Vagina (tissue), 2 donors: ENCODE results near the gene PCSK2. TPM values are rescaled to one million over a fixed set of nuclear protein-coding genes. Genes with fewer than 3 reads are reported as not detected.

ENCODE experiments used
- DNase-seq, 2 donors: peaks; one replicate each; pipeline ENCODE4 v3.0.0-alpha.2; 2017; ENCODE audit errors: extremely low spot score in 2 of 2
- H3K27ac ChIP-seq: fragments of 200-600 bp; sonication (generic); one replicate; pipeline ENCODE4 v1.5.1; 2019
- H3K27me3 ChIP-seq: fragments of 200-600 bp; sonication (generic); one replicate; pipeline ENCODE4 v1.5.1; 2019
- H3K36me3 ChIP-seq, 2 donors: fragments of 200-600 bp; sonication (generic); one replicate each; pipeline ENCODE4 v1.5.1; 2017 to 2019
- H3K4me1 ChIP-seq: fragments of 200-600 bp; sonication (generic); one replicate; pipeline ENCODE4 v1.5.1; 2019
- H3K4me3 ChIP-seq, 2 donors: fragments of 200-600 bp; sonication (generic); 1 replicate in 1 of 2; 2 replicates in 1 of 2; pipeline ENCODE4 v1.5.1; 2016 to 2019
- H3K9me3 ChIP-seq: fragments of 200-600 bp; sonication (generic); one replicate; pipeline ENCODE4 v1.5.1; 2019
- POLR2A ChIP-seq, 2 donors: fragments of 450-650 bp; IDR thresholded peaks; one replicate each; pipeline ENCODE4 v1.6.1; 2017; ENCODE audit warnings: antibody characterized with exemption in 2 of 2, mild to moderate bottlenecking in 2 of 2, moderate library complexity in 2 of 2
- POLR2AphosphoS5 ChIP-seq, 2 donors: sonication (generic); formaldehyde crosslinking; IDR thresholded peaks; one replicate each; pipeline ENCODE4 v1.9.0; 2017; ENCODE audit warnings: antibody characterized with exemption in 2 of 2, mild to moderate bottlenecking in 2 of 2, low read depth in 1 of 2; ENCODE audit not compliant: insufficient read depth in 1 of 2
- intact Hi-C: fragments of 100-400 bp; cut with DNase I; formaldehyde crosslinking; loops from one replicate; pipeline ENCODE4 v1.15.1; 2023
- total RNA-seq: library from RNA; depleted of rRNA; stranded (reverse); fragments of >200 nt; gene quantifications from one replicate; pipeline ENCODE4 v1.2.3, GENCODE V29; 2016
- TF ChIP-seq, protein P1 (sequence below), 3 experiments: fragments of 450-650 bp in 2 of 3; fragments of 200-600 bp in 1 of 3; sonication (generic) in 1 of 3; IDR thresholded peaks; one replicate each; pipeline ENCODE4 v1.5.1; 2017 to 2019; ENCODE audit warnings: antibody characterized with exemption in 3 of 3, mild to moderate bottlenecking in 2 of 3, moderate library complexity in 2 of 3

Gene PCSK2
- total RNA-seq, 1 donor from 2014 or later = 0.98 TPM

DNA sequence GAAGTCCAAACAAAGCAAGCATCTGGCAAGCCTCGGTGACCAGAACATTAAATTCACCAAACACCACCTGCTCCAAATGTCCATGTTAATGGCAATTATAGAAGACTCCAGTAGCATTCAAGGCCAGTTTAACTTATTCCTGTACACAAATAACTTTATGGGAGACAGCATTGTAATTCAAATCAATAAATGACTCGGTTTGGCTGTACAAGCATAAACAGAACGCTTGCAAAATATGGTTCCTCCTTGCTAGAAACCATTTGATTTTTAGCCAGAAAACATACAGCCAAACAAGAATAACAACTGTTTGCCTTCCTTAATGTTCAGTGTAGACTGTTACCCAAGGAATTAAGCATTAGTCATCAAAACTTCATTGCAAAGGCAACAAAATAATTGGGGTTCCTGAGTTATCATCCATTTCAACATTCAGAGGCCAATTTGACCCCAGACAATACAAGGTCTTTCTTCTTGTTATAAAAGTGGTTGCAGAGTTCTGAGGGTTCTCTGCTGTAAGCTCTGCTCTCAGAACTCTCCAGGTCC is 179.3 kb downstream of the PCSK2 start:
- Histone ChIP-seq H3K36me3 (no peaks in the 10 kb centered on the region), H3K9me3 (no peaks in the 10 kb centered on the region), H3K4me3 (no peak overlapping the region), H3K4me1 (peaks cover 15% of the 10 kb centered on the region), H3K27me3 (no peaks in the 10 kb centered on the region), H3K27ac (no peak overlapping the region)
- intact Hi-C loops = no loop called here
- no peak for DNase-seq
- TF ChIP-seq POLR2AphosphoS5 (IDR thresholded peaks at IDR 0.05; ENCODE audit: insufficient read depth in 1 of 2, low read depth in 1 of 2) (no peak), POLR2A (IDR thresholded peaks at IDR 0.05) (no peak)
- TF ChIP-seq, protein P1, sequence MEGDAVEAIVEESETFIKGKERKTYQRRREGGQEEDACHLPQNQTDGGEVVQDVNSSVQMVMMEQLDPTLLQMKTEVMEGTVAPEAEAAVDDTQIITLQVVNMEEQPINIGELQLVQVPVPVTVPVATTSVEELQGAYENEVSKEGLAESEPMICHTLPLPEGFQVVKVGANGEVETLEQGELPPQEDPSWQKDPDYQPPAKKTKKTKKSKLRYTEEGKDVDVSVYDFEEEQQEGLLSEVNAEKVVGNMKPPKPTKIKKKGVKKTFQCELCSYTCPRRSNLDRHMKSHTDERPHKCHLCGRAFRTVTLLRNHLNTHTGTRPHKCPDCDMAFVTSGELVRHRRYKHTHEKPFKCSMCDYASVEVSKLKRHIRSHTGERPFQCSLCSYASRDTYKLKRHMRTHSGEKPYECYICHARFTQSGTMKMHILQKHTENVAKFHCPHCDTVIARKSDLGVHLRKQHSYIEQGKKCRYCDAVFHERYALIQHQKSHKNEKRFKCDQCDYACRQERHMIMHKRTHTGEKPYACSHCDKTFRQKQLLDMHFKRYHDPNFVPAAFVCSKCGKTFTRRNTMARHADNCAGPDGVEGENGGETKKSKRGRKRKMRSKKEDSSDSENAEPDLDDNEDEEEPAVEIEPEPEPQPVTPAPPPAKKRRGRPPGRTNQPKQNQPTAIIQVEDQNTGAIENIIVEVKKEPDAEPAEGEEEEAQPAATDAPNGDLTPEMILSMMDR (IDR thresholded peaks at IDR 0.05) = no peak

DNA sequence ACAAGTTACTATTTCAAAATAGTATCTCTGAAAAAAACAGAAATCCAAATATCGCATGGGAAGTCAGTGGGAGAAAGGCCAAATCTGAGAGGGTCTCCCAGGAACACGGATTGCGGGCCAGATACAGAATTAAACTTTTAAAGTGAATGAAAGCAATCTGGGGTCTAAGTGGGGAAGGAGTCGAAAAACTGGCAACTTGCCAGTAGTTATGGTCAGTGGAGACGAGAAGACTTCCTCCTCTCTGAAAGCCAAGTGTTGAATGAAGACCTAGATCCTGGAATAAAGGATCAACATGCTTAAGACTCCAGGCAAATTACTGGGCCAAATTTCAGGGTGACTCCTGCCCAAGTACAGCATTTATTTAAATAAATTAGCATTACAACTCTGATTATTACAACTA is 180.7 kb downstream of the PCSK2 start:
- Histone ChIP-seq H3K27ac (no peak overlapping the region), H3K4me3 (no peak overlapping the region), H3K4me1 (peaks cover 15% of the 10 kb centered on the region), H3K36me3 (no peaks in the 10 kb centered on the region), H3K27me3 (no peaks in the 10 kb centered on the region), H3K9me3 (no peaks in the 10 kb centered on the region)
- intact Hi-C loops = no loop called here
- DNase-seq = no peak
- TF ChIP-seq POLR2A (IDR thresholded peaks at IDR 0.05) = no peak
- TF ChIP-seq, protein P1 (IDR thresholded peaks at IDR 0.05) = no peak
- no peak for TF ChIP-seq POLR2AphosphoS5 (IDR thresholded peaks at IDR 0.05; ENCODE audit: insufficient read depth in 1 of 2, low read depth in 1 of 2)

DNA sequence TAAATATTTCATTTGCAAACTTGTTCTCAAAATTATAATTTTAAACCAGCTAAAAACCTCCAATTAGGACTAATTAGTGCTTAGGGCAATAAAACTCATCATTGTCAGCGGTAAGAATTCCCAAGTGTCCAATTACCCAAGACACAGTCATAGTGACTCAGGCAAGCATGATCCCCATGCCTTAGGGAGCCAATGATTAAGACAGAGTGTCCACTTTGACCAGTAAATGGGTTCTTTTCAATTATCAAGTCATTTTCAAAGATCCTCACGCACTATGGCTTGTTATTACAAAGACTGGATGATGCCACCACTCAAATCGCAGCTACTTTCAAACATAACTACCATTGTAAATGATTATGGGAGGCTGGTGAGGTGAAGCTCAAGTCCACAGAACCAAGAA is 190.4 kb downstream of the PCSK2 start:
- TF ChIP-seq POLR2A (IDR thresholded peaks at IDR 0.05) = no peak
- TF ChIP-seq POLR2AphosphoS5 (IDR thresholded peaks at IDR 0.05; ENCODE audit: insufficient read depth in 1 of 2, low read depth in 1 of 2) = no peak
- TF ChIP-seq, protein P1 (IDR thresholded peaks at IDR 0.05) = no peak
- no peaks in the 10 kb centered on the region for H3K36me3 ChIP-seq
- no peaks in the 10 kb centered on the region for H3K9me3 ChIP-seq
- DNase-seq = no peak
- H3K4me3 ChIP-seq = no peak overlapping the region
- intact Hi-C loops = no loop called here
- H3K4me1 ChIP-seq = no peaks in the 10 kb centered on the region
- H3K27ac ChIP-seq = no peak overlapping the region
- no peaks in the 10 kb centered on the region for H3K27me3 ChIP-seq

DNA sequence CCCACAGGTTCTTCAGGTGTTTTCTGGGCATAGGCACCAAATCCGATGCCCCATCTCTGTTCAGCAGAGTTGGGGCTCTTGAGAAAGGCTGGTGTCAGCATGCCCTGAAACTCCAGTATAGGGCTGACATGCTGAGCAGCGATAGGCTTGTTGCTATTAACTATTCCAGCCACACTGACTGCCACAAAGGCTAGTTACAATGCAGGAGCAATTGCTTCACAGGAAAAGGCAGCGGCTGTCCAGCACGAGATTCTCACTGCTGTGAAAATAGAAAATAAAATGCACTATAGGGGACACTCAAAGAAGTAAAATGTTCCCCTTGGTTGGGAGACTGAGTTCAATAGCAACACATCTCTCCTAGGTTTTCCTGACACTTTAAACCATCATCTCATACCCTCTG is 191.9 kb downstream of the PCSK2 start:
- DNase-seq = no peak
- Histone ChIP-seq H3K27ac (no peak overlapping the region), H3K27me3 (no peaks in the 10 kb centered on the region), H3K36me3 (no peaks in the 10 kb centered on the region), H3K4me1 (no peaks in the 10 kb centered on the region), H3K4me3 (no peak overlapping the region), H3K9me3 (no peaks in the 10 kb centered on the region)
- intact Hi-C loops = no loop called here
- no peak for TF ChIP-seq POLR2AphosphoS5 (IDR thresholded peaks at IDR 0.05; ENCODE audit: insufficient read depth in 1 of 2, low read depth in 1 of 2)
- no peak for TF ChIP-seq POLR2A (IDR thresholded peaks at IDR 0.05)

DNA sequence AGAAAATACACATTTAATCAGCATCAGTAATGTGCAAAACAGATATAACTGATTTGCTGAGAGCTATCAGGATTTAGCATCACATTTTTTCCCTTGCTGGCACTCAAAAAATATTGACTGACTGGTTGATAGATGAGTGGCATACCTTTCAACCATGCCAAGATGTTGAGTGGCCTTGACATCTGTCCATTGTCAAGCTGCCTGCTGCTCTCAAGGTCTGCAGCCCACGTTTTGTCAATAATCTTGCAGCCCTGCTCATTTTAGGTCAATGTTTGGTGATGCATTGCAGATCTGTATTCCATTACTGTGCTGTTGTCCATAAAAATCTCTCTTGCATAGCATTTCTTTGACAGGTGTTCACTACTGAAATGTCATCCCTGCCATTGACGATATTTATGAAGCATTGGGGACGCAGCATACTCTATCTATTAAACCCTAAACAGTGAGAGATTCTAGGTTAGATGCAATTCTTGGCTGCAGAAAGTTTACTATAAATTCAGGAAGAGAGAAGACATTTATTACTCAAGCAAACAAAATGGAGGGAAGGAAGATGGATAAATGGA is 192.7 kb downstream of the PCSK2 start:
- intact Hi-C loops = no loop called here
- no peak for TF ChIP-seq POLR2A (IDR thresholded peaks at IDR 0.05)
- TF ChIP-seq, protein P1 (IDR thresholded peaks at IDR 0.05) = no peak
- TF ChIP-seq POLR2AphosphoS5 (IDR thresholded peaks at IDR 0.05; ENCODE audit: insufficient read depth in 1 of 2, low read depth in 1 of 2) = no peak
- Histone ChIP-seq H3K4me3 (no peak overlapping the region), H3K27me3 (no peaks in the 10 kb centered on the region), H3K4me1 (no peaks in the 10 kb centered on the region), H3K27ac (no peak overlapping the region), H3K36me3 (no peaks in the 10 kb centered on the region), H3K9me3 (no peaks in the 10 kb centered on the region)
- no peak for DNase-seq
